NCI-H748 (cell line): ENCODE data around the gene ARGLU1.

Source experiments
- DNase-seq: peaks from one replicate; lab custom pipeline; 2025; ENCODE audit not compliant: unreplicated experiment; lab: John Stamatoyannopoulos, UW

Gene ARGLU1

DNA sequence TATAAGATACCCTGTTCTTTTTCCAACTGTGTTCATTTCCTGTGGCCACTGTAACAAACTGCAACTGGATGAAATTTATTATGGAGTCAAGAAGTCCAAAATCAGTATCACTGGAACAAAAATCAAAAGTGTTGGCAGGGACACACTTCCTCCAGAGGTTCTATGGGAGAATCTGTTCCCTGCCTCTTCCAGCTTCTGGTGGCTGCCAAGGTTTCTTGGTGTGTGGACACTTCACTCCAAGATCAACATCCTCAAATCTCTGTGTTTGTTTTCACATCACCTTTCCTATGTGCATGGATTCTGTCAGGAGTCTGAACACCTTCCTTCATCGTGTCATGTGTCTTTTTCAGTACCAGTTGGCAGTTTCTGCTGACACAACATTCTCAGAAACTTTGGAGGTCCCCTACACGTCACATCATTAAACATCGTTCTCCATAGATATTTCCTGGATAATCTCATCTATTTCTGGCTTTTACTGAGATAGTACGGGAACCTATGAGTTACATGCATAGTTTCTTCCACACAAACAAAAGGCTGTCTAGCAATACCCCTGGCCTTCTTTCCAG, 17.3 kb downstream of the ARGLU1 start:
- DNase-seq, result no peak

DNA sequence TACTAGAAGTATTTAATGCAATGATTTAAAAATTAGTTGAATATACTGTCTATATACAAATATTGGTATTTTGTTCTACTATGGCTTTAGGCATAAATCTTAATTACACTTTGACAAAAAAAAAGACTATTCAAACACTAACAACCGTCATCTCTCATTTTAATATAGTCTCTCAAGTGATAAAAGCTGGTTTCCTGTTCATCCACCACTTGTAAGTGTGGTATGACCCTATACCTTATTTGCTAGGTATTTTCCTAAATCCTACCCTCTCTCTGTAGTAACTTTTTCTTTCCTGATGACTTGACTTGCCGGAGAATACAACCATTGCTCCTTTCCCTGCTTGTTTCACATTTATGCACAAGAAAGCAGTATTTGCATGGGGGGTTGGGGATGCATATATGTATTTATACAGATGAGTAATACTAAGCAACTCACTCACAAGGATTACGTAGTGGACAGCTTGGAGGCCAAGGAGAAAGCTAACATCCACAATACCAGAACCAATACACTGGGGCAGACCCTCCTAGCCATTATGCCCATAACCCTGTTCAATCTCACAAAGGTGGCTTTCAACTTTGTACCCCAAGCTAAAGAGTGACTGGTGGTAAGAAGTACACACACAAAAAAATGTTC, 19.8 kb downstream of the ARGLU1 start:
- no peak for DNase-seq

DNA sequence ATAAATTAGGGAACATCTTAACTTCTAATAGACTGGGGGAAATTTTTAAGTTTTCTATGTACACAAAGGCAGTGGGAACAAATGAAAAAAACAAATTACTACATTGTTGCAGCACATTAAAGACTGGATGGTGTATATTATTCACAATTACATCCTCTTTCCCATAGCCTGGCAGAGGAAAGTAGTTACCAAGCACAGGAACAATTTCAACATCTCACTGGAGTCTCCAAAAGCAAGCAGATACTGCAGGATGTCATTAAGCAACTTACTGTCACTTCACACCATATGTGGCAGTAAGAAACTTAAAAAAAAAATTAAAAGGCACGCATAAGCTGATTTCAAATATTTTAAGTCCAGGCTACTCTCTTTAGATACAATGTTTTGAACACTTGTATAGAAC, 26.1 kb downstream of the ARGLU1 start:
- DNase-seq, result no peak

DNA sequence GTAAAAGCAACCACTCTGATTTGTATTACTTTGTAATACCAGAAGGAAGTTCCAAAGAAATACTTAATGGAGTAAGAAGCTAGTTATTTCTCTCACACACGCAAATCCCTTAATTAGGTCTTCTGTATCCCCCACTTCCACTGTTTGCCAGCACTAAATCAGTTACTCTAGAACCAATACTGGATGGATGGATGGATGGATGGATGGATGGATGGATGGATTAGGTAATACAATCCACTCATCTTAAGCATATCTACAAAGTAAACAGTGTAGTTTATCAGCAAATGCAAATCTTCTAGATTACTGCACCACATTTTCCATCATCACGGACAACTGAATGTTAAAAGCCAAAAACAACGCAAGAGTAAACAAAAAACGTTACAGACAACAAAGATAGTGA, 27.3 kb downstream of the ARGLU1 start:
- DNase-seq, result no peak

DNA sequence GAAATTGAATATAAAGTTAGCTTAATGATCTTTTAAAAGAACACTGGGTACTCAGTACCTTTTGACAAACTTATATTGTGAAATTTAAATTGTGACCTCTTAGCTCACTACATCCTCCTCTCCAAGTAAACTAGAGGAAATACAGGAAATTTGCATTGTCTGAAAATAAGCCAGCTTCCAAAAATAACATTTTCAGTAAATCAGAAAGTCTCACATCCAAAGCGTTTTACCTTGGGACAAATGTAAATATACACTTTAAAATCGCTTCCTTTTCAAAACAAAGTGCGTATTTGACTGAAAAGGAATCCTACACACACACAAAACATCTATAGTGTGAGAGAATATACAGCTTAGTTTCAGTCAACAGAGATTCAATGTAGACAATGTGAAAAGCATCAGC, 30.4 kb downstream of the ARGLU1 start:
- no peak for DNase-seq

DNA sequence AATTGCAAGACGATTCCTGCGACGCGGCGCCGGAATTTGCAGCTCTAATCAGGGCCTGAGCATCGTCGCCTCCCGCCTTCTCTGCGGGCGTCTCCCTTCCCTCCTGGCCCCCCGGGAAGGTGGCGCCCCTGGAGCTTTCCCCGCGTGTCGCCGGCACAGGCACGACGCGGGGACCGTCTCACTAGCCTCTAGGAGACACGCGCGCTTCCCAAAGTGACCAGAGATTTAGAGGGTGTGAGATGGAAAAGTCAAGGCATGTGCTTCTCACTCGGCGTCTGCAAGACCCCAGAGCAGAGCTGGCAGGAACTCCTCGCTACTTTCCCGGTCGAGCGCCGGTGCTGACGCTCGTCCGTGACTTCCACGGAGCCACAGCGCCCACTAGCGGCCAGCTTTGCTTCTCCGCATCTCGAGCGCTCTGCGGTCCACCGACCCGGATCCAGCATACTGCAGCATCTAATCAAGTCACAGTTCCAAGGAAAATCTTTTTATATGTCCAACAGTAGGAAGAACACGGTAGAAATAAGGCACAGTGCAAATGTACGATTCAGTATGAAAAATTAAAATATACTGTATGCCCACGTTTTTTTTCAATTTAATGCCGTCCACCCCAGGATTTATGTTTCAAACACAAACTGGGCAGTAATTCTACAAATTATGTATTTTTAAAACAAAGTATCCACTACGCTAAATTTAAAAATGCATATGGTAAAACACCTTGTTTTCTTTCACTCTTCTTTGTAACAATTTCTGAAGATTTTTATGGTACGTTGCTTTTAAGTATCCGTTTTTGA, 31.5 kb downstream of the ARGLU1 start:
- DNase-seq, result peak; percentile 93

DNA sequence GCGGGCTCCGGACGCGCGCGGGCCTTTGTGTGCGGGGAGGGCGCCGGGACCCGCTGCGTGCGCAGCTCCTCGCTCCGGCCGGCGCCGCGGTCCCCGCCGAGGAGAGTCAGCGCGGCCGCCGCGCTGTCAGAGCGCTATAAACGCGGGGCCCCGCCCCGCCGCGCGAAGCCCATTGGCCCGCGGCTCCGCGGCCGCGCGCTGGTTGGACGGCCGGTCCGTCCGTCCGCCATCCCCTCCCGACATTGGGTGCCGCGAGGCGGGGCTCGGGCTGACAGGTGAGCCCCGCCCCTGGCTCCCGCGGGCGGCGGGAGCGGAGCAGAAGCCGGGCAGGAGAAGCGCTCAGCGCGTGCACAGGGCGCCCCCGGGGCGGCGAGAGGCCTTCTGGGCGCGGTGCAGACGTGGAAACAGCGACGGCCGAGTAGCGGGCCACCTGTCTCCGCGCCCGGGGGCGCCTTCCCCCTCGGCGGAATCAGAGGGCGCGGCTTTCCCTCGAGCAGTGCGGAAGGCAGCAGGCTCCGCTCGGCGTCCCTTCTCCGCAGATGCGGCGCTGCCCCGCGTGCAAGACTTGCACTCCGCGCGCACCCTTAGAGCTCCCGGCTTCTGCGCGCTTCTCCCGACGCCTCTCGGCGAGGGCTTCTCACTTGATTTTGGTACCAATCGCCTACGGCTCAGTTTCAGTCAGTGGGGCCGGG, 32.2 kb downstream of the ARGLU1 start, which contains the start of gene EFNB2:
Gene EFNB2 (minus strand): TSS at position 111 of the 692 bp plus-strand sequence. CDS start 698 bp downstream, outside the sequence.
- DNase-seq, result peak; percentile 96

DNA sequence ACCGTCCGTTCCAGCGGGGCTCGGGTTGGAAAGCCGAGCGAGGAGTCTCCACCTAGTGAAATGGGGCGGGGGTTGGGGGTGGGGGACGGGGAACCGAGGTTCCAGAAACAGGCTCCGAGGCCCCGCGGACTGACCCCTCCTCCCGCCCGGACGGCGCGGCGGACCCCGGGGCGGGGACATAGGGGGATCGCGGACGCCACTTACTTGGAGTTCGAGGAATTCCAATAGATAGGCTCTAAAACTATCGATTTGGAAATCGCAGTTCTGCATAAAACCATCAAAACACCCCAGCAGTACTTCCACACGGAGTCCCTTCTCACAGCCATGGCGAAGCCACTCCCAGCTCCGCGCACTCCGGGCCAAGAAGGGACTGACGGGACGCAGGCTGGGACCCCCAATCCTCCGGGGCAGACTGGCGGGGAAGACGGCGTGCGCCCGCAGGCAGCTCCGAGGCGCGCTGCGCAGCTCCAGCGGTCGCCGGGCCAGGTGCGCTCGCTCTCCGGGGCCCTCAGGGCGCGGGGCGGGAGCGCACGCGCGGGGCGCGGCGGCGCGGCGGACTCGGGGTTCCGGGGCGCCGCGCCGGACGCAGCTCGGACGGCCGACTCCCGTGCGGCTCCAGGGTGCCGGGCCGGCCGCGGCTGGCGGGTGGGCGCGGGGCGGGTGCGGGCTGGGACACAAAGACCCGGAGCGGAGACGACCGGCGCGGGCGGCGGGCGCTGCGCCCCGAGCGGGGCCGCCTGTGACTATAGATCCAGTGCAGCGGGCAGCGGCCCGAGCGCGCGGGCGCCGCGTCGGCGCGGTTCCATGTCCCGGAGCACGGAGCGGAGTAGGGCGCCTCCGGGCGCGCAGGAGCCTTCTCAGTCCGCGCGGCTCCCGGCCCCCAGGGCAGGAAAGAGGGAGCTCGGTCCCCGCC, 33.0 kb downstream of the ARGLU1 start:
- peak; percentile 64 for DNase-seq

DNA sequence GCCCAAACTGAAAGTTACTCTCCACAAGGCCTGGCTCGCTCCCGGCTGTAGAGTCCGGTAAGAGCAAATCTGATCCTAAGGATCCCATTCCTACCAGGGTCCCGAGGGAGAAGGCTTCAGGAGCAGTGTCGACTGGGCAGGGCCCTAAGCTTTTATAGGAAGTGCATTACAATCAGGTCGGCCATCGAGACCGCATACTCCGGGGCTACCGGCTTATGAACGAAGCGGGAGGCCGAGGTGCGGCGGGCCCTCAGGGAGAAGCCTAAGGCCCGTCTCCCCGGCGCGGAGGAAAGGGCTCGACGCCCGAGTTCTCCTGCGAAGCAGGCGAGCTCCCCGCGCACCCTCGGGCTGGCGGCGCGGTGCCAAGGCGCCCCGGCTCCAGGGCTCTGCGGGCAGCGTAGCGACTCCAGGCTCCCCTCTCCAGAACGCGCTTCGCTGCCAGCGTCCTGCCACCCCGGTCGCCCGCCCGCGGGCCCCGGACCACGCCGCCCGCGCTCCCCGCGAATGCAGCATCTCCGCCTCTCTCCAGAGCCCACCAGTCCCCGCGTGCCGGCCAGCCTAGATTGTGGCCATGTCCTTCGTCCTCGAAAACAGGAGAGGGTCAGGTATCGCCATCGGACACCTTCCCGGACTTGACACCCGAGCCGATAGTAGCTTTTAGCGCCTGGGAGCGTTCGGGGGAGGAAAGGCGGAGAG, 33.8 kb downstream of the ARGLU1 start:
- DNase-seq, result peak; percentile 72

DNA sequence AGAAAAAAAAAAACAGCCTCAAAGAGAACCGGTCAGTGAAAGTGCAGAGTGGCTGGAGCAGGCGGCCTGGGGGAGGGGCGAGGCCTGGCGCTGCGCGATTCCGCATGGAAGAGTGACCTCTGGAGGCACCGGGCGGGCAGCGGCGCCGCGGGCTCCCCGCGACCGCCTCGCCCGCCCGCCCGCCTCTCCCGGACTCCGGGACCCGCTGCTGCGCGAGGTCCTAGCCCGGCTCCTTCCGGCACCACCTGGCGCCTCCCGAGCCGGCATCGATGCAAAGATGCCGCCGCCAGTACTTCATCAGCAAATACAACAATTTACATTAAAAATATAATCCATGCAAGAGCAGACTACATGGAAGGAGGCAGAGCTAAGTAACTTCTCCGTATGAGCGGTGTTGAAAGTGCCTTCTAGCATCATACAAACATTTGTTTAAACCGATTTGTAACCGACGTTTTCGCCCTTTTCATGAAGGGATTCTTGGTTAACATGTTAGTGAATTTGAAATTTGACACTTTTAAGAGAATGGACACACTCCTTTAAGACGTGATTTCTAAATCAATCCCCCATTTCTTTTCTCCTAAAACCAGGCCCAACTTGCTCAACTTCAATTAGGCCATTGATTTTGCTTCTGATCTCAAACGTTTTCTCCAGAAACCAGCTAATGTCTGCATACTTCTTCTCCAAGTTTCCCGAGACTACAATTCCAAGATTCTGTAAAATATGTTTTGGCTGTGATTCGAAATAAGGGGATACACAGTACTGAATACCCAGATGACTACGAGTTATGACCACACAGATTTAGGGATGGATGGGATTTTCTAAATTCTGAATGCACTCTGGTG, 34.6 kb downstream of the ARGLU1 start:
- DNase-seq, result peak; percentile 83

DNA sequence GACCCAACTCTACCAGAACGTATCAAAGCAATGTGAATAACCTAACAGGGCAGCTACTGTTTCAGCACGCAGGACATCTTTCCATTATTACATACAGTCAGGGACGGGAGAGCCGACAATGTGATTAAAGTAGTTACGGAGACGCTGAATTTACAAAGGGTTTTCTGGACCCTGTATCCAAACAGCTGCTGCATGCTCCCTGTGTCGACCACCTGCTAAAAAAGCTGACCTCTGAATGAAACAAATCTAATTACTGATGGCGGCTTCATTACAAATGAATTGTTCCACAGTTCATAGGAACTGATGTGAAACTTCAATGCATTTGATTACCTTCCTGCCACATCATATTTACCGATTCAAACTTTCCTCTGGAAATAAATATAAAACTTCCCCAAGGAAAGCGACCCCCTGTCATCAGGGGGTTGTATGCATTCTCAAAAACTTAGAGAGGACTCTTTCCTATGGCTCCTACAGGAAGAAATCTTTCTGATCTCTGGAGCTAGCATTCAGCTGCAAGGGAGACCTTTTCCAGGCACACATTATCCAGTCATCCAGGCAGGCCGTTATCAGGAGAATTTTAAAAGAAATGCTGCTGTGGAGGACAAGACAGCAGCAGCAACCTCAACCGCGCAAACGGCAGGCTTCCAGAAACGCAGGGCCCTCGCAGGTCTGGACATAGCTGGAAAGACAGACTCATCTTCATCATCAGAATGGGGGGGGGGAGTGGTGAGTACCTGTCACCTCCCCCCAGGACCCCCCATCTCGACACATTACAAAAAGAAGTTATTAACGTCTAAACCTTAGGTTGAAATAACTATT, 35.6 kb downstream of the ARGLU1 start:
- peak; percentile 30 for DNase-seq

DNA sequence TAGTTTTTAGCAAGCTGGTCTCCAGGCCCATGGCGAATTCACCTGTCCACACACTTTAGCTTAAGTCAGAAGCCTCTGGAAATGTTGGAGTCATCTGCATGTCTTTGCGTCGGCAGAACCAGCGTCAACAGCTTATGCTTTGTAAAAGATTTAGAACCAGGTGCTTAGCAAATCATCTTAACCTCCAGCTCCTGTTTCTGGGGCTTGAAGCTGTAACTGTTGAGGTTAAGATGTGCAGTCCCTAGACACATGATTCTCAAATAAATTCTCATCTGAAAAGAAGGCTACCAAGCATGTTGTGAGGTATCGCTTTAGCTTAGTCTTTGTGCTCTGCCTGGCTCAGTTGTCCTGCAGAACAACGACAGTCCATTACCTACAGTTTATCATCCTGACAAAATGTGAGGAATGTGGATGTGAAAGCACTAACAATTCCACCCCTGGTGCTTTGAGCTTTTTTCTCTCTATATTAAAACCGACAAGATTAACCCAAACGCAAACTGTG, 36.9 kb downstream of the ARGLU1 start:
- no peak for DNase-seq

DNA sequence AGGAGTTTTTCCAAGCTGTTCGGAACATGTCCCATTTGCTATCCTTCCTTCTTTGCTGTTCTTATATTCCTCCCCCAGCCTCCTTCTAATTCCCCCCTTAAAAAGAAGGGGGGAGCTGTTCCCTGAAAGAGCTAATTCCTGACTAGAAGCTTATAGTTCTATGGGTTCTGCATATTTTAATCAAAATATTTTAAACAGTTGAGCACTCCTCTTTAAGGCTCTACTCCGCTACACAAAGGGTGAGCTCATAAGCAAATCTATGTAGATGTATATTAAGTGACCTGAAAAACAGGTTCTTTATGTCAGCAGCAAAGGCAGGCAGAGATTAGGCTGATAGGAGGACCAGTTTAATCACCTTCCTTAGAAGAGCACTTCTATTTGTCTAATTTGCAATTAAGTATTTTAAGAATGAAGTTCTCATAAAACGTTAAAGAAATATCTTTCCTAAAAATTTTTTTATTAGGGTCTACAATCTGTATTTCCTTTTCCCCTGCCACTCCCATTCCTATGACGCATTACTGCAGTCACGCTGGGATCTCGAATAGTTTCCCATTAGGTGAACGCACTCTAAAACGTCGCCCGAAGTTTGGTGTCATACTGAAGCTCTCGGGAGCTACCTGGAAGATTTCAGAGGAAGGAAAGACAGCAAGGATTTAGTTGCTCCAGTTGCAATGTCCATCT, 37.6 kb downstream of the ARGLU1 start:
- DNase-seq, result peak; percentile 38

DNA sequence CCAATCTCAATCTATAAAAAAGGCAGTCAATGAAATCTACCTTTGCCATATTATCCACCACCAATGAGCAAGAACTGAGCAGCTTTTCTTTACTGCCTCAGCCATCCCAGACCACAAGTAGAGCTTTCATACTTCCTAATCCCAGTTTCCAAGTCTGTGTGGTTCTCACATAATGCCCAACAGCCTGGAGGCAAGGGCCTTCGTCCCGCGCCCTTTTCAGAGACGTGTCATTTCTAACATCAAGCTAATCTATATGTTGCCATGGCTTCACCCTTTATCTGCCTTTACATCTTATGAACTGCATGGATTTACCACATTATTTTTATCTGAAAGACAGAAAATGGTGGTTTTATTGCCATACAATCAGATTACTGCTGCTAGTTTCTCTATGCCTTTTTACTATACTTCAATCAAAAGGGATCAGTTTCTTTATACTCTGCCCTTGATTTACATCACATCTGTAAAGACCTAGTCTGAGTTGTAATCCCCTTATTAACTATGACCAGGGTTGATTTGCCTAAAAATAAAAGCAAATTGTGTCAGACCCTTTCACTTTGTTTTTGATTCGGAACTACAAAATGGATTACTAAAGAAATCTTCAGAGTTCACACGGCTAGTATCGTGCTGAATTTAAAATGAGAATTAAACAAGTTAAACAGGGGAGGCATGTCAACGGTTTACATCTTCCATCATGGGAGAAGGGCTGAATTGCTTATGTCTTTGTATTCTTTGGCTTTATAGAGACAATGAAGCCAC, 38.3 kb downstream of the ARGLU1 start:
- no peak for DNase-seq

DNA sequence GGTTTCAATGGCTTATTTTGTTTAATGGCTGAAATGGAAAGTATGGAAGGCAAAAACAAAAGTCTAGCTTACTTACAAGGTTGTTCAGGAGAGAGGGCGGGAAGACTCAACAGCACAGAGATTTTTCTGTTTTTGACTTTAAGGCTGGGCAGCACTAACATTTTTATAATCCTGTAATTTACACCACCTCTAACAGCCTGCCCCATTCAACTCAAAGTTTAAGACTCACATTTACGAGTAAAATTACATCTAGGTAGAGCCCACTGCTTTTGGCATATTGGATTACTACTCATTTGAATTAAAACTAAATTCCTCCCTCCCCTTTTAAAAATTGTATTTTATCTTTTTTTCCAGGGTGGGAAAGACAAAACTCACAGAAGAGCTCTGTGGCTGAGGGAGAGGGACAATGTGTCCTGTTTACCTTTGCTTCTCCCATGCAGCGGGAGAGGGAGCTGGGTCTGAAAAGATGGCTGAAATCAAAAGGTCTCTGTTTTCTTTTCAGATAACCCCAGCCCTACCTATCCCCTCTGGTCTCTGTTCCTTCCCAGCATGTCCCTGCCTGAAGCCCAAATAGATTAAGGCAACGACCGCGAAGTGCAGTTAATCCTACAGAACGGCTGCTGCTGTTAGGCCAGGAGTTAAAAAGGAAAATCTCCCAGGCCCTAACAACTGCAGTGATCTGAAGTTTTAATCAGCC, 39.1 kb downstream of the ARGLU1 start:
- no peak for DNase-seq

DNA sequence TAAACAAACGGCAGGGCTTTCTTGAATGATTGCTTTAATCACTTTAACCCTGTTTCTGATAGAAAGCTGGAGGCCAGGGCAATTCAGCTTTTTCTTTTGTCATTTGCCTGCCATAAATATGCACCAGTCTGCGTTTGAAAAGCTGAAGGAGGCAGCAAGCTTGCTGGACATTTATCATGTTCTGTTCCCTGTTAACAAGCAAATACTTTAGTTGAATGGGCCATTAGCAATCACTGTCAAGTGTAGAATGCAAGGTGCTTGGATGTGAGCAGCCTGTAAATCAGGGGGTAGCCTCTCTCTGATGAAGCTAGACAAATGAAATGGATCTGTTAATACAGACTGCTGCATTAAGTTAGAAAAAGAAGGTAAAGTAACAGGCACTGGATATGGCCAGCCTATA, 40.1 kb downstream of the ARGLU1 start:
- DNase-seq, result no peak
